GM12878 (cell line): ENCODE results near the gene TMEM212. TPM values are rescaled to one million over a fixed set of nuclear protein-coding genes. Genes with fewer than 3 reads are reported as not detected.

Source experiments
- ATAC-seq: fragments of 200-7000 bp; cut with Tn5 transposase; 3 replicates; pipeline ENCODE4 v1.9.1; 2020; ENCODE audit warnings: mild to moderate bottlenecking, moderate library complexity
- BruUV-seq: library from RNA; stranded (reverse); fragments of 400-500 nt; replicated peaks from 2 replicates; lab custom pipeline; 2021; lab: Mats Ljungman, UMichigan
- CTCF ChIA-PET: fragments of 300-600 bp; sonication (Branson Sonifier 250); formaldehyde crosslinking; extraction: SDS; loops from one replicate; lab custom pipeline; 2021; ENCODE audit warnings: inconsistent platforms; lab: Yijun Ruan, JAX
- POLR2A ChIA-PET: fragments of 350-600 bp; formaldehyde crosslinking; extraction: SDS; loops from one replicate; lab custom pipeline; 2021; ENCODE audit warnings: inconsistent platforms; lab: Charles Lee
- RAD21 ChIA-PET: fragments of 300-600 bp; sonication (Branson Sonifier 250); formaldehyde crosslinking; loops from one replicate; lab custom pipeline; 2023; ENCODE audit warnings: antibody characterized with exemption; ENCODE audit not compliant: unreplicated experiment; lab: Charles Lee
- SMC1A ChIA-PET: fragments of 300-600 bp; sonication (Branson Sonifier 250); formaldehyde crosslinking; loops from one replicate; lab custom pipeline; 2023; ENCODE audit not compliant: unreplicated experiment, uncharacterized antibody; lab: Charles Lee
- DNase-seq: peaks from one replicate; pipeline ENCODE4 v3.0.0-alpha.2; 2011; ENCODE audit warnings: low read depth, low spot score
- FAIRE-seq: peaks from 3 replicates; lab custom pipeline; 2011; peaks lifted over from hg19 to GRCh38; lab: Jason Lieb, UNC
- H2AFZ ChIP-seq: 2 replicates; pipeline ENCODE4 v1.6.0; 2011; ENCODE audit warnings: low read depth, low read length, control low read depth; ENCODE audit not compliant: control insufficient read depth
- H3K27ac ChIP-seq: 2 replicates; pipeline ENCODE4 v1.5.1; 2011; ENCODE audit warnings: control low read depth; ENCODE audit not compliant: control insufficient read depth, insufficient read depth
- H3K27me3 ChIP-seq, 2 experiments: replicated peaks in 1 of 2; 2 replicates each; pipeline versions ENCODE4 v1.6.0 to v1.6.1; 2011; ENCODE audit warnings: low read length in 1 of 2; ENCODE audit not compliant: control insufficient read depth in 2 of 2, insufficient read depth in 2 of 2
- H3K36me3 ChIP-seq, 2 experiments: 2 replicates each; pipeline ENCODE4 v1.5.1; 2011; ENCODE audit warnings: low read length in 1 of 2; ENCODE audit not compliant: control insufficient read depth in 2 of 2, insufficient read depth in 2 of 2
- H3K4me1 ChIP-seq: 2 replicates; pipeline ENCODE4 v1.6.1; 2011; ENCODE audit warnings: mild to moderate bottlenecking, low read length, moderate library complexity, mixed read lengths; ENCODE audit not compliant: control insufficient read depth, insufficient read depth
- H3K4me2 ChIP-seq: 2 replicates; pipeline ENCODE4 v1.6.0; 2011; ENCODE audit warnings: control low read depth; ENCODE audit not compliant: control insufficient read depth, insufficient read depth
- H3K4me3 ChIP-seq: fragments of 200-600 bp; sonication (generic); 2 replicates; pipeline ENCODE4 v1.5.1; 2016
- H3K79me2 ChIP-seq: 2 replicates; pipeline ENCODE4 v1.6.0; 2011; ENCODE audit warnings: low read length; ENCODE audit not compliant: control insufficient read depth, insufficient read depth
- H3K9ac ChIP-seq: 2 replicates; pipeline ENCODE4 v1.8.0; 2011; ENCODE audit warnings: low read length, control low read depth, mixed read lengths; ENCODE audit not compliant: control insufficient read depth, insufficient read depth
- H3K9me3 ChIP-seq: replicated peaks from 3 replicates; pipeline ENCODE4 v1.5.1; 2011; ENCODE audit warnings: mild to moderate bottlenecking, low read length; ENCODE audit not compliant: control insufficient read depth, insufficient read depth
- H4K20me1 ChIP-seq: 2 replicates; pipeline ENCODE4 v1.6.0; 2011; ENCODE audit not compliant: control insufficient read depth, insufficient read depth
- CHD2 ChIP-seq: IDR thresholded peaks from 2 replicates; pipeline ENCODE4 v1.6.1; 2011; ENCODE audit warnings: low read depth, low read length, improper control_type of control experiment, borderline replicate concordance
- FOS ChIP-seq: IDR thresholded peaks from 3 replicates; pipeline ENCODE4 v1.6.1; 2011; ENCODE audit warnings: borderline replicate concordance; ENCODE audit not compliant: insufficient read length; ENCODE audit errors: extremely low read depth
- IRF4 ChIP-seq: IDR thresholded peaks from 2 replicates; pipeline ENCODE4 v1.6.1; 2011; ENCODE audit warnings: low read depth, low read length
- MTA3 ChIP-seq: IDR thresholded peaks from 2 replicates; pipeline ENCODE4 v1.6.1; 2012; ENCODE audit warnings: low read length, inconsistent platforms, borderline replicate concordance
- RBBP5 ChIP-seq: fragments of 200-600 bp; sonication (generic); conservative IDR thresholded peaks from 2 replicates; pipeline ENCODE4 v1.6.1; 2016
- SMAD5 ChIP-seq: IDR thresholded peaks from 2 replicates; pipeline ENCODE4 v1.6.1; 2016; ENCODE audit warnings: antibody characterized with exemption, low read depth
- STAT1 ChIP-seq: fragments of 450-650 bp; conservative IDR thresholded peaks from 2 replicates; pipeline ENCODE4 v1.6.1; 2014; ENCODE audit warnings: antibody characterized with exemption, mild to moderate bottlenecking
- ZNF207 ChIP-seq: fragments of 450-650 bp; IDR thresholded peaks from 2 replicates; pipeline ENCODE4 v1.6.1; 2014; ENCODE audit warnings: antibody characterized with exemption, mild to moderate bottlenecking, borderline replicate concordance
- WGBS: methylation state at CpG from one replicate; pipeline ENCODE4 v1.1.6; 2016; ENCODE audit warnings: low lambda C conversion rate; ENCODE audit not compliant: insufficient replicate concordance, insufficient coverage; ENCODE audit errors: missing lambda C conversion rate; 5-methylcytosine and 5-hydroxymethylcytosine counted together
- in situ Hi-C: fragments of 300-500 bp; cut with MboI; formaldehyde crosslinking; loops from 9 replicates; pipeline ENCODE4 v1.14.3; 2018; ENCODE audit warnings: mixed read lengths
- intact Hi-C: fragments of 100-400 bp; cut with micrococcal nuclease; formaldehyde crosslinking; loops from one replicate; pipeline ENCODE4 v1.14.2; 2022; ENCODE audit not compliant: unreplicated experiment
- polyA plus RNA-seq, 11 experiments: library from polyadenylated mRNA; depleted of rRNA in 4 of 11; unstranded in 6 of 11; stranded (reverse) in 5 of 11; fragments of >200 nt; fragmentation: Nextera tagmentation in 4 of 11; fragmentation: Illumina TruSeq in 1 of 11; extraction: Ambion mirVana in 4 of 11; extraction: Trizol in 1 of 11; gene quantifications; 1 replicate in 1 of 11; 2 replicates in 10 of 11; pipeline versions ENCODE4 v1.2.1 to v1.2.3, GENCODE V29; 2011 to 2016; ENCODE audit warnings: inconsistent platforms in 2 of 11, missing spikeins in 2 of 11, low read depth in 1 of 11
- total RNA-seq, 4 experiments: library from RNA; depleted of rRNA in 3 of 4; stranded (reverse); fragments of >200 nt in 3 of 4; fragmentation: Illumina TruSeq in 1 of 4; extraction: Trizol in 1 of 4; gene quantifications; 2 replicates each; pipeline versions ENCODE4 v1.2.1 to v1.2.3, GENCODE V29; 2013 to 2021
- TF ChIP-seq, protein P1 (sequence below): IDR thresholded peaks from 2 replicates; pipeline ENCODE4 v1.6.1; 2012; ENCODE audit warnings: low read depth, low read length, improper control_type of control experiment
- TF ChIP-seq, protein P2 (sequence below): fragments of 450-650 bp; IDR thresholded peaks from 2 replicates; pipeline ENCODE4 v1.6.1; 2017; ENCODE audit warnings: mild to moderate bottlenecking
- TF ChIP-seq, protein P3 (sequence below): fragments of 450-650 bp; IDR thresholded peaks from 2 replicates; pipeline ENCODE4 v1.6.1; 2016; ENCODE audit warnings: mild to moderate bottlenecking, moderate library complexity, borderline replicate concordance

Gene TMEM212
- total and polyA plus RNA-seq, 10 of the 15 experiments (the other 5 are each of a cell fraction or from before 2014, with no cell fraction given): not detected

DNA sequence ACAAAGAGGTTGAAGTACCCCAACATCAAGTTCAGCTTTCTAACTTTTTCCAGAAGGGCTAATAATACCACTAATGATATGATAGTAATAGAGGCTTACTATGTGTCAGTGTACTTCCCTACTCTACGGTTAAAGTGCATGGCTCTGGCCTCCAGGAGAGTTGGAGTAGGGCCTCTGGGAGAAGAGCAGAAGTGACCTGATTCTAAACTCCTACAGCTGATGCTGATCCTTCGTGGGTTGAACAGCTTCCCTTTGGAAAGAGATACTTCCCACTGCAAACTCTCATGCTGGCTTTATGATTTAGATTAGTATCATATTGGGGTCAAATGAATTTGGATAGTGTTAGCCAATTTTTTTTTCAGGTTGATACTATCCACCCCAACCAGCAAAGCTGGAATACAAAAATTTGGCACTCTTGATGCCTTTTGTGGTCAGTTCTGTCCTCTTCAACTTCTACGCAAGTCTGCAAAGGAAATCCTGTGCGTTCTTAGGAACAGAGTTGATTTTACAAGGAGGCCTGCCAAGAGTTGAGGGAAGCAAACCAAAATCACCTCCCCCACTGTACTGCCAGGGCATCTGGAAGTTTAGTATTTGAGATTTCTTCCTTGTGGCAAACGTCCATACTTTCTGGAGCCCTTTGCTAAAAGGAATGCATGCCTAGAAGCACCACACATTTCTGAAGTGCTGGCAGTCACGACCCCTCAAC lies 17.8 kb downstream of the TMEM212 start:
- CTCF ChIA-PET: no interaction called here
- FAIRE-seq: no peak
- Histone ChIP-seq H3K79me2 (no peaks in the 10 kb centered on the region), H3K27me3 (no peaks in the 10 kb centered on the region), H4K20me1 (no peaks in the 10 kb centered on the region), H3K4me3 (no peak overlapping the region), H3K36me3 (no peaks in the 10 kb centered on the region), H3K9me3 (no peaks in the 10 kb centered on the region; the same call in 2 of the 3 replicates), H3K9ac (no peak overlapping the region), H3K4me1 (no peaks in the 10 kb centered on the region), H3K4me2 (no peak overlapping the region), H3K27ac (no peak overlapping the region), H2AFZ (no peak overlapping the region)
- no peak for ATAC-seq
- intact Hi-C loops (no loop called here), in situ Hi-C loops (no loop called here)
- TF ChIP-seq MTA3: no peak
- TF ChIP-seq, protein P1, sequence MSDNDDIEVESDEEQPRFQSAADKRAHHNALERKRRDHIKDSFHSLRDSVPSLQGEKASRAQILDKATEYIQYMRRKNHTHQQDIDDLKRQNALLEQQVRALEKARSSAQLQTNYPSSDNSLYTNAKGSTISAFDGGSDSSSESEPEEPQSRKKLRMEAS: no peak
- SMC1A ChIA-PET: no interaction called here
- RAD21 ChIA-PET: no interaction called here
- POLR2A ChIA-PET: interaction anchor here (0.6 kb wide), 1 partner anchor 422 kb away, joined by 3 read pairs; no protein-coding TSS in a partner anchor
- 25% methylated on average over 6 of the region's 6 CpGs for WGBS
- no TSS peak for BruUV-seq
- DNase-seq: no peak

DNA sequence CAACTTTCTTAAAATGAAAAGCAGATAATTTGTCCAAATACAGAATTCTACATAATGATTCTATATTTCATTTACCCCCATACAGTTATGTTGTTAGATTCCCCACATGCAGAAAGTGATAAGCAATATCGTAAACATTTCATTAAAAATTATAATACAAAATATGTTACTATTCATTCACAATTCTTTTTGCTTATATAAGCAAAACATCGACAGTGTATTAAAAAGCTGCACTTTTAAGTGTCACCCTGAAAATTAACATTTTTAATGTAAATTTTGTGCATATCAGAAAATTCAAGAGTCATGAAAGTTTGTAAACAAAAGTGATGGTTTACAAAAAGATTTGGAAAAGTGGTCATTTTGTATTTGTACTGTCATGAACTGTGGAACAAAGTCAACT lies 19.2 kb downstream of the TMEM212 start:
- POLR2A ChIA-PET: no interaction called here
- no peak for FAIRE-seq
- intact Hi-C loops: no loop called here
- no peak overlapping the region for H2AFZ ChIP-seq
- H3K36me3 ChIP-seq: no peaks in the 10 kb centered on the region
- in situ Hi-C loops: no loop called here
- H3K4me3 ChIP-seq: no peak overlapping the region
- WGBS: 63% methylated on average over 2 of the region's 2 CpGs
- no peaks in the 10 kb centered on the region for H3K27me3 ChIP-seq
- no peak overlapping the region for H3K9ac ChIP-seq
- BruUV-seq: no TSS peak
- CTCF ChIA-PET: no interaction called here
- H3K79me2 ChIP-seq: no peaks in the 10 kb centered on the region
- RAD21 ChIA-PET: no interaction called here
- no peak for ATAC-seq
- no peaks in the 10 kb centered on the region for H4K20me1 ChIP-seq
- no peak for DNase-seq
- H3K4me2 ChIP-seq: no peak overlapping the region
- H3K27ac ChIP-seq: no peak overlapping the region
- SMC1A ChIA-PET: interaction anchor here (0.7 kb wide), 1 partner anchor 86 kb away, joined by 3 read pairs; no protein-coding TSS in a partner anchor
- no peaks in the 10 kb centered on the region for H3K9me3 ChIP-seq
- H3K4me1 ChIP-seq: no peaks in the 10 kb centered on the region
- TF ChIP-seq, protein P2, sequence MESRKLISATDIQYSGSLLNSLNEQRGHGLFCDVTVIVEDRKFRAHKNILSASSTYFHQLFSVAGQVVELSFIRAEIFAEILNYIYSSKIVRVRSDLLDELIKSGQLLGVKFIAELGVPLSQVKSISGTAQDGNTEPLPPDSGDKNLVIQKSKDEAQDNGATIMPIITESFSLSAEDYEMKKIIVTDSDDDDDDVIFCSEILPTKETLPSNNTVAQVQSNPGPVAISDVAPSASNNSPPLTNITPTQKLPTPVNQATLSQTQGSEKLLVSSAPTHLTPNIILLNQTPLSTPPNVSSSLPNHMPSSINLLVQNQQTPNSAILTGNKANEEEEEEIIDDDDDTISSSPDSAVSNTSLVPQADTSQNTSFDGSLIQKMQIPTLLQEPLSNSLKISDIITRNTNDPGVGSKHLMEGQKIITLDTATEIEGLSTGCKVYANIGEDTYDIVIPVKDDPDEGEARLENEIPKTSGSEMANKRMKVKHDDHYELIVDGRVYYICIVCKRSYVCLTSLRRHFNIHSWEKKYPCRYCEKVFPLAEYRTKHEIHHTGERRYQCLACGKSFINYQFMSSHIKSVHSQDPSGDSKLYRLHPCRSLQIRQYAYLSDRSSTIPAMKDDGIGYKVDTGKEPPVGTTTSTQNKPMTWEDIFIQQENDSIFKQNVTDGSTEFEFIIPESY: no peak
- TF ChIP-seq RBBP5: no peak
- TF ChIP-seq FOS: no peak
- TF ChIP-seq, protein P3, sequence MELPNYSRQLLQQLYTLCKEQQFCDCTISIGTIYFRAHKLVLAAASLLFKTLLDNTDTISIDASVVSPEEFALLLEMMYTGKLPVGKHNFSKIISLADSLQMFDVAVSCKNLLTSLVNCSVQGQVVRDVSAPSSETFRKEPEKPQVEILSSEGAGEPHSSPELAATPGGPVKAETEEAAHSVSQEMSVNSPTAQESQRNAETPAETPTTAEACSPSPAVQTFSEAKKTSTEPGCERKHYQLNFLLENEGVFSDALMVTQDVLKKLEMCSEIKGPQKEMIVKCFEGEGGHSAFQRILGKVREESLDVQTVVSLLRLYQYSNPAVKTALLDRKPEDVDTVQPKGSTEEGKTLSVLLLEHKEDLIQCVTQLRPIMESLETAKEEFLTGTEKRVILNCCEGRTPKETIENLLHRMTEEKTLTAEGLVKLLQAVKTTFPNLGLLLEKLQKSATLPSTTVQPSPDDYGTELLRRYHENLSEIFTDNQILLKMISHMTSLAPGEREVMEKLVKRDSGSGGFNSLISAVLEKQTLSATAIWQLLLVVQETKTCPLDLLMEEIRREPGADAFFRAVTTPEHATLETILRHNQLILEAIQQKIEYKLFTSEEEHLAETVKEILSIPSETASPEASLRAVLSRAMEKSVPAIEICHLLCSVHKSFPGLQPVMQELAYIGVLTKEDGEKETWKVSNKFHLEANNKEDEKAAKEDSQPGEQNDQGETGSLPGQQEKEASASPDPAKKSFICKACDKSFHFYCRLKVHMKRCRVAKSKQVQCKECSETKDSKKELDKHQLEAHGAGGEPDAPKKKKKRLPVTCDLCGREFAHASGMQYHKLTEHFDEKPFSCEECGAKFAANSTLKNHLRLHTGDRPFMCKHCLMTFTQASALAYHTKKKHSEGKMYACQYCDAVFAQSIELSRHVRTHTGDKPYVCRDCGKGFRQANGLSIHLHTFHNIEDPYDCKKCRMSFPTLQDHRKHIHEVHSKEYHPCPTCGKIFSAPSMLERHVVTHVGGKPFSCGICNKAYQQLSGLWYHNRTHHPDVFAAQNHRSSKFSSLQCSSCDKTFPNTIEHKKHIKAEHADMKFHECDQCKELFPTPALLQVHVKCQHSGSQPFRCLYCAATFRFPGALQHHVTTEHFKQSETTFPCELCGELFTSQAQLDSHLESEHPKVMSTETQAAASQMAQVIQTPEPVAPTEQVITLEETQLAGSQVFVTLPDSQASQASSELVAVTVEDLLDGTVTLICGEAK: no peak
- no peak for TF ChIP-seq STAT1
- no peak for TF ChIP-seq ZNF207
- TF ChIP-seq SMAD5: no peak
- no peak for TF ChIP-seq CHD2
- no peak for TF ChIP-seq IRF4
